Endodermal cell (in vitro differentiated cells): Measurements from ENCODE around the gene NOS1AP. TPM values are rescaled to one million over a fixed set of nuclear protein-coding genes. Genes with fewer than 3 reads are reported as not detected.

ENCODE experiments used
- DNase-seq: peaks from one replicate; pipeline ENCODE4 v3.0.0-alpha.2; 2017
- H3K27ac ChIP-seq: 2 replicates; pipeline ENCODE4 v1.5.1; 2013; ENCODE audit warnings: mild to moderate bottlenecking, low read depth, low read length, moderate library complexity
- H3K27me3 ChIP-seq: 2 replicates; pipeline ENCODE4 v1.6.1; 2013; ENCODE audit warnings: mild to moderate bottlenecking, low read length, moderate library complexity; ENCODE audit not compliant: insufficient read depth, control insufficient read depth, poor library complexity, severe bottlenecking
- H3K36me3 ChIP-seq: 2 replicates; pipeline ENCODE4 v1.7.0; 2013; ENCODE audit warnings: mild to moderate bottlenecking, low read length, moderate library complexity; ENCODE audit not compliant: control insufficient read depth, insufficient read depth
- H3K4me1 ChIP-seq: one replicate; pipeline ENCODE4 v1.7.0; 2013; ENCODE audit warnings: low read length; ENCODE audit not compliant: control insufficient read depth, insufficient read depth
- H3K4me3 ChIP-seq: 2 replicates; pipeline ENCODE4 v1.5.1; 2013; ENCODE audit warnings: mild to moderate bottlenecking, low read length, moderate library complexity
- H3K9ac ChIP-seq: 2 replicates; pipeline ENCODE4 v1.6.1; 2013; ENCODE audit warnings: mild to moderate bottlenecking, low read length, moderate library complexity; ENCODE audit not compliant: poor library complexity, severe bottlenecking; ENCODE audit errors: extremely low read depth
- H3K9me3 ChIP-seq: 2 replicates; pipeline ENCODE4 v1.6.1; 2013; ENCODE audit warnings: mild to moderate bottlenecking, low read length, moderate library complexity; ENCODE audit not compliant: control insufficient read depth
- H3K27ac Mint-ChIP-seq: 2 replicates; pipeline ENCODE4 v1.8.0; 2020; ENCODE audit warnings: mixed read lengths
- H3K27me3 Mint-ChIP-seq: 2 replicates; pipeline ENCODE4 v1.8.0; 2021; ENCODE audit warnings: mild to moderate bottlenecking, mixed read lengths; ENCODE audit not compliant: insufficient read depth
- H3K36me3 Mint-ChIP-seq: 2 replicates; pipeline ENCODE4 v1.8.0; 2020; ENCODE audit warnings: low read depth, mixed read lengths
- H3K4me1 Mint-ChIP-seq: 2 replicates; pipeline ENCODE4 v1.8.0; 2020; ENCODE audit warnings: mixed read lengths
- H3K4me3 Mint-ChIP-seq: 2 replicates; pipeline ENCODE4 v1.8.0; 2020; ENCODE audit warnings: mild to moderate bottlenecking, moderate library complexity, mixed read lengths
- H3K9me3 Mint-ChIP-seq: 2 replicates; pipeline ENCODE4 v1.8.0; 2020; ENCODE audit warnings: mild to moderate bottlenecking, mixed read lengths
- whole genome bisulfite sequencing, 2 experiments: methylation state at CpG; one replicate each; pipeline versions ENCODE4 v1.1.5 to v1.1.7; 2013; ENCODE audit warnings: missing lambda C conversion rate in 2 of 2, mixed read lengths in 1 of 2; ENCODE audit not compliant: insufficient coverage in 1 of 2, insufficient read length in 1 of 2; 5-methylcytosine and 5-hydroxymethylcytosine counted together
- total RNA-seq, 2 donors: library from RNA; stranded (reverse); fragmentation: NEBNext Ultra II Directional in 1 of 2; extraction: Animal tissue kit (Norgen Biotek cat#: 25700) in 1 of 2; gene quantifications; 2 replicates in 1 of 2; 3 replicates in 1 of 2; pipeline ENCODE4 v1.2.1, GENCODE V29; 2021
- TF ChIP-seq, protein P1 (sequence below): fragments of 200-600 bp; sonication (generic); conservative IDR thresholded peaks from 2 replicates; pipeline ENCODE4 v1.5.0; 2021; ENCODE audit warnings: antibody characterized with exemption, mild to moderate bottlenecking

The NOS1AP gene
- total RNA-seq, 2 donors from 2014 or later: 4.8 to 5.9 TPM

DNA sequence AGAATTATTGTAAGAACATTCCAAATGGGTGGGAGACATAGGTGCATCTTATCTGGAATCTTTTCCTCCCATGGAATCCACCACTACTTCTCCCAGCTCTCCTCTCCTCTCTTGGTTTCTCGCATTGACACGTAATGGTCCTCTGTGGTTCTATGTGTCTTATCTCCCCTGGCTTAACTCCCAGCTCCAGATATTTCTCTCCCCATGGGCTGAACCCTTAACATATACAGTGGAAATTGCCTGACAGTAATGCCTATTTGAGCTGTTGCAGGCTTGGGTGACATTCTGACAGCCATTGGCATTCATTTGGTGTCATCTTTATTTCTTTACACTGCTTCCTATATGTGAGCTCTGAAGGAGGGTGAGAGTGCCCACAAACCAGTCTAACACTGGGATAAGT is 188.9 kb downstream of the NOS1AP start:
- H3K27ac ChIP-seq: no peak overlapping the region
- no peaks in the 10 kb centered on the region for H3K36me3 ChIP-seq
- peaks cover 9% of the 10 kb centered on the region for H3K4me1 ChIP-seq
- H3K9me3 Mint-ChIP-seq: peaks cover 7% of the 10 kb centered on the region
- peaks cover 11% of the 10 kb centered on the region for H3K27me3 Mint-ChIP-seq
- H3K4me3 ChIP-seq: no peak overlapping the region
- no peaks in the 10 kb centered on the region for H3K27me3 ChIP-seq
- H3K9ac ChIP-seq: no peak overlapping the region
- DNase-seq: no peak
- WGBS, 2 experiments: 97 to 100% methylated on average over 2 of the region's 2 CpGs
- H3K4me3 Mint-ChIP-seq: no peak overlapping the region
- TF ChIP-seq, protein P1, sequence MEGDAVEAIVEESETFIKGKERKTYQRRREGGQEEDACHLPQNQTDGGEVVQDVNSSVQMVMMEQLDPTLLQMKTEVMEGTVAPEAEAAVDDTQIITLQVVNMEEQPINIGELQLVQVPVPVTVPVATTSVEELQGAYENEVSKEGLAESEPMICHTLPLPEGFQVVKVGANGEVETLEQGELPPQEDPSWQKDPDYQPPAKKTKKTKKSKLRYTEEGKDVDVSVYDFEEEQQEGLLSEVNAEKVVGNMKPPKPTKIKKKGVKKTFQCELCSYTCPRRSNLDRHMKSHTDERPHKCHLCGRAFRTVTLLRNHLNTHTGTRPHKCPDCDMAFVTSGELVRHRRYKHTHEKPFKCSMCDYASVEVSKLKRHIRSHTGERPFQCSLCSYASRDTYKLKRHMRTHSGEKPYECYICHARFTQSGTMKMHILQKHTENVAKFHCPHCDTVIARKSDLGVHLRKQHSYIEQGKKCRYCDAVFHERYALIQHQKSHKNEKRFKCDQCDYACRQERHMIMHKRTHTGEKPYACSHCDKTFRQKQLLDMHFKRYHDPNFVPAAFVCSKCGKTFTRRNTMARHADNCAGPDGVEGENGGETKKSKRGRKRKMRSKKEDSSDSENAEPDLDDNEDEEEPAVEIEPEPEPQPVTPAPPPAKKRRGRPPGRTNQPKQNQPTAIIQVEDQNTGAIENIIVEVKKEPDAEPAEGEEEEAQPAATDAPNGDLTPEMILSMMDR: no peak
- no peak overlapping the region for H3K27ac Mint-ChIP-seq
- H3K36me3 Mint-ChIP-seq: no peaks in the 10 kb centered on the region
- no peaks in the 10 kb centered on the region for H3K9me3 ChIP-seq
- peaks cover 19% of the 10 kb centered on the region for H3K4me1 Mint-ChIP-seq

DNA sequence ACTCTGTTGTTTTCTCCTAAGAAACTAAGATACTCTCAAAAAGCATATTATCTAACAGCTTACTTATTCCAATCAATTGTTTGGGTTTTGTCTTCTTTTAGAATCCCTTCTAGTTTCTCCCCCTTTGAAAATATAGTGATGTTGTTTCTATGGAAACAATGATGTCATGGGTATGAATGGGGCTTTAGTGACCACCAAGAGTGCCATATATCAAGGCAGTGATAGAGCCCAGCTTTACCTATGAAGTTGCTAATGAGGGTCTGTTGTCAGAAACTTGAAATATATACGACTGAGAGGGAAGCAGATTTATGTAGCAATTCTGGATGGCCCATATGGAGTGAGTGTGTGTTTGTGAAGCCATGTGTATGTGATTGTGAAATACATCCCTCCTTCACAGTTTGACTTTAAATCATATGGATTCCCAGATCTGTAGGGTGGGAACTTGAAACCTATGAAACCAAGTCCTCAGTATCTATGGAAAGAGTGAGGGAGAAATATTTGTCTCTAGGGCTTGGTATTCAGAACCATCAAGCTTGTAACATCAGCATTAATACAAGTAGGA is 190.5 kb downstream of the NOS1AP start:
- no peak overlapping the region for H3K4me3 ChIP-seq
- Mint-ChIP-seq H3K36me3 (no peaks in the 10 kb centered on the region), H3K27ac (no peak overlapping the region), H3K4me1 (peaks cover 9% of the 10 kb centered on the region), H3K4me3 (no peak overlapping the region), H3K9me3 (peaks cover 7% of the 10 kb centered on the region), H3K27me3 (peaks cover 11% of the 10 kb centered on the region)
- H3K36me3 ChIP-seq: no peaks in the 10 kb centered on the region
- H3K9ac ChIP-seq: no peak overlapping the region
- H3K4me1 ChIP-seq: no peaks in the 10 kb centered on the region
- no peaks in the 10 kb centered on the region for H3K9me3 ChIP-seq
- H3K27me3 ChIP-seq: no peaks in the 10 kb centered on the region
- no peak overlapping the region for H3K27ac ChIP-seq
- 63 to 75% methylated on average over 1 of the region's 1 CpG for WGBS, 2 experiments
- TF ChIP-seq, protein P1: no peak
- no peak for DNase-seq

DNA sequence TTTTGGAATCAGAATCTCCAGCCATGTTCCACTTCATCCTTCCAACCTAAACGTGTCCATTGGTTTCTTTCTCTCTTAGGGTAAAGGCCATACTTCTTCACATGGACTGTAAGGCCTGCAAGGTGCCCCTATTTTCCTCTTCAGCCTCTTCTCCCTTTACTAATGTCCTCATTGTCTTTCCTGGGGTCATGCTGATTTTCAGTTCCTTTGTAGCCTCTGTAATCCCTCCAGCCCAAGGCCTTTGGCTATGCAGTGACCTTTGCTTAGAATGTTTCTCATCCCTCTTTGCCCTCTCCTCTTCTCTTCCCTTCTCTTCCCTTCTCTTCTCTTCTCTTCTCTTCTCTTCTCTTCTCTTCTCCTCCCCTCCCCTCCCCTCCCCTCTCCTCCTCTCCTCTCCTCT is 194.6 kb downstream of the NOS1AP start:
- H3K27me3 Mint-ChIP-seq: peaks cover 2% of the 10 kb centered on the region
- no peak overlapping the region for H3K27ac ChIP-seq
- H3K9ac ChIP-seq: no peak overlapping the region
- H3K27me3 ChIP-seq: no peaks in the 10 kb centered on the region
- WGBS, 2 experiments: 85 to 89% methylated on average over 1 of the region's 1 CpG
- H3K4me1 Mint-ChIP-seq: peaks cover 13% of the 10 kb centered on the region
- no peak overlapping the region for H3K4me3 Mint-ChIP-seq
- no peaks in the 10 kb centered on the region for H3K9me3 ChIP-seq
- no peak overlapping the region for H3K4me3 ChIP-seq
- no peaks in the 10 kb centered on the region for H3K4me1 ChIP-seq
- TF ChIP-seq, protein P1: no peak
- H3K27ac Mint-ChIP-seq: no peak overlapping the region
- H3K36me3 ChIP-seq: no peaks in the 10 kb centered on the region
- DNase-seq: no peak
- H3K9me3 Mint-ChIP-seq: peaks cover 7% of the 10 kb centered on the region
- no peaks in the 10 kb centered on the region for H3K36me3 Mint-ChIP-seq
